ENCODE data around the gene SYP. TPM values are rescaled to one million over a fixed set of nuclear protein-coding genes. Genes with fewer than 3 reads are reported as not detected.
"Not testable (repeated sequence)": the region's sequence is repeated elsewhere in the genome, so short reads cannot be mapped to it uniquely, and the experiment has no call there.

Gene SYP
- total RNA-seq, 1 donor from 2014 or later, result 0.18 TPM

DNA sequence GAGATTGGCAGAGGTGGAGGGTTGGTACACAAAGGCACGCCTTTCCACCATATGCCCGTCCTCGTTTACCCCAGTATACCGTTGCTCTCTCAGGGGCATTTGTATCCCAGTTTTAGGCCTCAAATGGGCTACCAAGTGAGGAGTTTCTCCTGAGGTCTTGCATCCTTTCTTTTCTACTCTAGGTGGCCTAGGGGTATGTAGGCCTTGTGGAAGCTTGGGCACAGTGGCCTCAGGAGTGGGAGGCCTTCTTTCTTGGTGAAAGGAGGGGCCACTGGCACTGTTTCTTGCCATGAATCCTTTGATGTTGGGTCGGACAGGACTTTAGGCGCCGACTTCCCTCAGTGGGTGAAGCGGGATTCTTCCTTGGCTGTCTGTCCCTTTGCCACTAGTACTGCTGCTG is 52.7 kb downstream of the SYP start:
- no peak for DNase-seq (ENCODE audit: extremely low read depth, low read depth, low spot score)

- not testable (repeated sequence) for DNase-seq (ENCODE audit: extremely low read depth, low read depth, low spot score)
These were observed 56.8 kb downstream of the SYP start for GRCh38 chrX:49143154-49143553.

DNA sequence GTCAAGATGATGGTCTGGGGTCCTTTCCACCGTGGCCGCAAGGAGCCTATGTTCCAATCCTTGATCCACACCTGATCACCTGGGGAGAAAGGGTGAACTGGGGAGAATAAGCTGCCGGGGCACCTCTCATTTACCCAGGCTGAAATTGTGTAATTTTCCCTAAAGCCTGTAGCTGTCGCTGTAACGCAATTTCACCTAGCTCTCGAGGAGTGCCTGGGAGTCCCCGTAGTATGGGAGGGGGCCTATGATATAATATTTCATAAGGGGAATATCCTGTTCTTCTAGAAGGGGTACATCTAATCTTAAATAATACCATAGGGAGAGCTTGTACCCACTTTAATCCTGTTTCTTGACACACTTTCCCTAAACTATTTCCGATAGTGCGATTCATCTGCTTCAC is 57.7 kb downstream of the SYP start:
- not testable (repeated sequence) for DNase-seq (ENCODE audit: extremely low read depth, low read depth, low spot score)

DNA sequence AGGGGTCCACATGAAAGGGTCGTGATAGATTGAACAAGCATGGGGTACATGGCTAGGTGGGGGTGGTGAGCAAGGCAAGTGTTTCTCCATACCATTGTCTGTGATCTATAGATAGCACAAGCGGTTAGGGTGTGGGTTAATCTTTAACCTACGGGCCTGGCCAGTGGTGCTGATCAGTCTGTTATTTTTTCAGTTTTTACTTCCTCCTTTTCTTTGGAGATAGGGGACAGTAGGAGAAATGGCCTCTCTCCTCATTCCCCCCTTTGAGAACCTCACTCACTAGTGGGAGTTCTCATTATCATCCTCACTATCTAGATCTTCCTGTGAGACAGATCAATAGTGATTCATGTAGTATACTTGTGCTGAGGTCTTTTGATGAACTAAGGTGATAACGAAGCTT is 60.3 kb downstream of the SYP start:
- no peak for DNase-seq (ENCODE audit: extremely low read depth, low read depth, low spot score)

Other genes starting within 250 kb of the SYP start
- 43.6 and 53.3 TPM in 2 replicates for gene OTUD5, start 242.6 kb downstream of the SYP start, total RNA-seq
- 0.78 and 1.3 TPM in 2 replicates for gene KCND1, start 228.3 kb downstream of the SYP start, total RNA-seq
- gene GRIPAP1, start 197.9 kb downstream of the SYP start, total RNA-seq, result 24.4 and 38.2 TPM in 2 replicates
- gene TFE3, start 156.8 kb downstream of the SYP start, total RNA-seq, result 50.1 and 72.2 TPM in 2 replicates
- gene CCDC120, start 141.2 kb downstream of the SYP start, total RNA-seq, result 2.3 and 5.7 TPM in 2 replicates
- 14.1 and 34.1 TPM in 2 replicates for gene PRAF2, start 126.2 kb downstream of the SYP start, total RNA-seq
- gene WDR45, start 120.3 kb downstream of the SYP start, total RNA-seq, result 33.4 and 49.3 TPM in 2 replicates
- gene GPKOW, start 76.5 kb downstream of the SYP start, total RNA-seq, result 21.0 and 32.6 TPM in 2 replicates
- gene MAGIX, start 37.4 kb downstream of the SYP start, total RNA-seq, result 1.2 and 1.4 TPM in 2 replicates
- 50.4 and 50.9 TPM in 2 replicates for gene PLP2, start 28.3 kb downstream of the SYP start, total RNA-seq
- gene PRICKLE3, start 13.8 kb downstream of the SYP start, total RNA-seq, result 8.1 and 15.6 TPM in 2 replicates
- gene CACNA1F, start 33.1 kb upstream of the SYP start, total RNA-seq, result under 0.01 TPM in 1 of 2 replicates, not detected in the other
- gene CCDC22, start 35.3 kb upstream of the SYP start, total RNA-seq, result 19.5 and 22.1 TPM in 2 replicates
- not detected in 2 replicates for gene FOXP3, start 64.5 kb upstream of the SYP start, total RNA-seq
- 5.7 and 7.2 TPM in 2 replicates for gene PPP1R3F, start 69.6 kb upstream of the SYP start, total RNA-seq
- gene GAGE10, start 103.5 kb upstream of the SYP start, total RNA-seq, result not detected in 2 replicates
- gene GAGE12J, start 121.8 kb upstream of the SYP start, total RNA-seq, result not detected in 2 replicates
- gene GAGE13, start 131.4 kb upstream of the SYP start, total RNA-seq, result not detected in 2 replicates